HG03175 (cell line): ENCODE data around the gene KRT20.

Experiments
- ATAC-seq: cut with Tn5 transposase; IDR thresholded peaks from one replicate; pipeline ENCODE4 v1.9.1; 2021; ENCODE audit warnings: mild to moderate bottlenecking, moderate library complexity; ENCODE audit not compliant: unreplicated experiment

KRT20 gene

DNA sequence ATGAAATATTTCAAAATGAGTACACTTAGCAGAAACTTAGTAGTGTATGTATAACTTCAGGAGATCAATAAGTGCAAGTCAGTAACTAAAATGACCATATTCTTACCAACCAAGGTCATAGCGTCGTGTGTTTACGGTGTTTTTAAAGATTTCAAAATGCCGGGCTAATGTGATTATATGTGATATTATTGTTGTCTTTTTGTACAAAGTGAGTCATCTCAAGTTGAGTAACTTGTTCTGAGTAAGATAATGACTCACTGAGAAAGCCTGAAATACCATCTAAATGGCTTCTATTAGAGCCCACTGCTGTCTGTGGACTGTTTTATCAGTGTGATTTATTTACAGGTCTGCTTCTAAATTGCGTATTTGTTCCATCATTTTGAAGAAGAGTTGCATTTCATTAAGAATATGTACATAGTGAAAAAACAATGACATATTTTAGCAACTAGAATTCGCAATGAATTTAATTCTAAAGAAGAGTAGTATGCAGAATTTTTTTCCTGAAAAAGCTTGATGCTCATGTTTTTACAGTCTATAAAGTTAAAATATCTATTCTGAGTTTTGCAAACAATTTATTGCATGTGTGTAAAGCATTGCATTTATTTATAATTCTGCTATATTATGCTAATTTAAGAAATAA is 30.7 kb downstream of the KRT20 start:
- no peak for ATAC-seq

GRCh38 chr17:40852364-40852763 is 32.7 kb downstream of the KRT20 start:
- no peak for ATAC-seq

DNA sequence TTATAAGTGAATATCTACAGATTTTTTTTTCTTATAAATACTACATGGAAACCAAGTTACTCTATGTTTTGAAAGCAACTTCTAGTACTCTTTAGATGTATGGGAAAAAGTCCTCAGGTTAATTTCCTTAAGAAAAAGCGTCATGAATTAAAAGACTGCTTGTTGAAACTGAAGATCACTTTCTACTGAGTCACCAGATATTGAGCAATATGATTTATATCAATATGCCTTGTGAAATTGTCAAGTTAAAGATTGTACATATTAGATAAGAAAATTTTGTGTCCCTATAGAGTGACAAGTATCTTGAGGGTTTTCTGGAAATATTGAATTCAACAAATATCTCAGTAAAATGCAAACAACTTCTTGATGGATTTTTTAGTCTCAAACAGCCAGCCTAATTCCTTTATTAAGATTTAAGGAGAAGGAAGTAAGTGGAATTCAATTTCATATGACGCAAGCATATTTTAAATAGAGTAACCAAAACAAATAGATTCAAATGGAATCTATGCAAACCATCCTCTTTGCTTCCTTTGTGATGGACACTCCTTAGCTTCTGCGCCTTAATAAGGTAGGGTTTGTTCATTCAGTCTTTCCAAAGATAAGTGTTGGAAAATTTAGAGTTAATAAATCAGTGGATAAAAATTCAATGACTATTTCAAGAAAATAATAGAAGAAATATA is 34.6 kb downstream of the KRT20 start:
- no peak for ATAC-seq

DNA sequence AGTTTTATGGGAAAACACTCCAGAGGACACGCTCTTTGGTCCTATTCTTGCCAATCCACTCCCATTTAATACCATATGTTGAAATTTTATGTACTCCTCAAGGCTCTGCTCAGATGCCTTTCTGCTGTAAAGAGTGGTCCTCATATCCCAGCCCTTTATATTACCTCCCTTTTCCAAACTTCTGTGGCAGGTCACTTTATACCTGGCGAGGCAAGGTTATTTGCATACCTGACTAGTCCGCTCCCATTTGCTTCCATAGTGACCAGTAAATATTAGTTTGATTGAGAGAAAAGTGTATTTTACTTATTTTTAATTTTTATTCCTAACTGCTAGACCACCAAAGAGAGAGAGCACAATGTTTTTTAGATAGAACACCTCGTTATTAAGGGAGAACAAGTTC is 35.3 kb downstream of the KRT20 start:
- no peak for ATAC-seq

DNA sequence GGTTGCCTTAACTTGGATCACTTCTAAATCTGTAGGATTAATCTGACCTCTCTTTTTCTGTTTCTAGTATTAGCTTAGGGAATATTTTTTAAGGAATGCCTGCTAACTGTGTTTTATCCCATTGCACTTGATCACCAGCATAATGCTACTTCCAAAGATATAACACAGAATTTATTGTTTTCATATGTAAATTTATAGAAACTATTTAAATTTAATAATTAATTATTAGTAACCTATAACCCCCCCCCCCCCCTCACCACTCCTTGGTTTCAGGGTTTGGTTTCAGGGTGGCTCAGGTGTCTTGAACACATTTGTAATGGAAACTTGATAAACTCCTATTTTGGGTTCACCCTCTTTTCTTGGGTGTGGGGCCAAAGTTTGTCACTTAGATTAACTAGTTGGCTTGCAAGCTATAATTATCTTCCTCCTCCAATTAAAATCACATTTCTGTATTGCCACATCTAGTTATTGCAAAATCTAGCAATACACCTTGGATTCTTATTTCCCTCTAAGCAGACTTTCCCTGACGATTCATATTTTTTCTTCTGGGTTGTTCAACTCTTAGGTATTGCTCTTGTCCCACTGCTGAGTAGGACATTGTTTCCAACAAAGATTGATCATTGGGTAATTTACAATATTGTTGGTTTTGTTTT is 36.3 kb downstream of the KRT20 start:
- no peak for ATAC-seq

- no peak for ATAC-seq
Observed at GRCh38 chr17:40846515-40847144, 38.4 kb downstream of the KRT20 start.

GRCh38 chr17:40844671-40845107 is 40.4 kb downstream of the KRT20 start:
- ATAC-seq, result no peak

DNA sequence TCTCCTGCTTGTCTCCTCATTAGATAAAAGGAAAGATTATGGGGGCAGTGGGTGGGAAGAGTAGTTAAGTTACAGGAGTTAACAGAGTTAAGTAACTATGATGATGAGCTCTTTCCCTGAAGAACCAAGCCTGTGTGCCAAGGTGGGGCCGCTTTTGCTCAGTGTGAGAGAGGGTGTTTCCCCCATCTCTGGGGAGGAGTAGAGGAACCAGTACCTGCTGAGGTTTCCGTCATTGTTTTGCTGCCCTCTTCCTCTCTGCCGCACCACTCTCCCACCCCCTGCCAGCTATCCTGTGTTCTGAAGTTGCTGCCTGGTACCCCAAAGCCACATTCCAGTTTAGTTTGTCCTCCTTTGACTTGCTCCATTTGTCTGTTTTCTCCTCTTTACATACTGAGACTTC is 41.8 kb downstream of the KRT20 start:
- ATAC-seq, result no peak

GRCh38 chr17:40841246-40841645 is 43.8 kb downstream of the KRT20 start:
- no peak for ATAC-seq

DNA sequence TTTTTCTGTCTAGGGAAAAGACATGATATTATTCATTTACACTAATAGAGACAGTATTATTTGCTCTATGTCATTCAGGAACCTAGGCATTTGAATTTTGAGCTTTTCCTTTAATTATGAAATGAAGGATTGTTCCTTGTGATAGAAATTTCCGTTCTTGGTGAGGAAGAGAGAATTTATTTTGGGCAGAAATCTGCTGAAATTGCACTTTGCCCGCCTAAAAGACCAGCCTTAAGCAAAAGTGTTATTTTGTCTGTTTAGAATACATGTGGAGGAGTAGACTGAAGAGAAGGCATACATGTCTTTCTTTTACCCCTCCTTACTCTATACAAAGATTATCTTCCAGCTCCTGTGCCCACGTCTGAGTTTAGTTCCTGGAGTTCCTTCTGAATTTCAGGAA is 45.8 kb downstream of the KRT20 start:
- ATAC-seq, result no peak

GRCh38 chr17:40836020-40836419 is 49.0 kb downstream of the KRT20 start:
- no peak for ATAC-seq

- no peak for ATAC-seq
Observed at GRCh38 chr17:40833882-40834281, 51.2 kb downstream of the KRT20 start.

DNA sequence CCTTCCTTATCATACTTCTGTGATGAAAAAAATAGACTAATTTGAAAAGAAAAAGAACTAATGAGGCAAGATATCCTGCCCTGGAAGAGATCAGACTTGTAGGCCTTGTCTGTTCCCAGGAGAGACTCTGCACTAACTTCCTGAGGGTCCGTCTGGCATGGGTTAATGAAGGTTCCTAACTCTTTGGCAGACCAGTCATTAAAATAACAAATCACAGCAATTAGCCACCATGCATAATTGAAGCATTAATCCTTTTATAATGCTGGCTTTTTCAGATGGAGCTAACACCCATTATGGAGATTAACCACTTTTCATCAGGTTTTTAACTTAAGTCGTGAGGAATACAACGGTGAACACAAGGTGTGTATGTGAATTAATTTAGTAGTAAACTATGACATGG is 52.2 kb downstream of the KRT20 start:
- ATAC-seq, result no peak

GRCh38 chr17:40830085-40830776 is 54.8 kb downstream of the KRT20 start:
- ATAC-seq, result no peak

GRCh38 chr17:40828454-40829044 is 56.5 kb downstream of the KRT20 start:
- ATAC-seq, result no peak

DNA sequence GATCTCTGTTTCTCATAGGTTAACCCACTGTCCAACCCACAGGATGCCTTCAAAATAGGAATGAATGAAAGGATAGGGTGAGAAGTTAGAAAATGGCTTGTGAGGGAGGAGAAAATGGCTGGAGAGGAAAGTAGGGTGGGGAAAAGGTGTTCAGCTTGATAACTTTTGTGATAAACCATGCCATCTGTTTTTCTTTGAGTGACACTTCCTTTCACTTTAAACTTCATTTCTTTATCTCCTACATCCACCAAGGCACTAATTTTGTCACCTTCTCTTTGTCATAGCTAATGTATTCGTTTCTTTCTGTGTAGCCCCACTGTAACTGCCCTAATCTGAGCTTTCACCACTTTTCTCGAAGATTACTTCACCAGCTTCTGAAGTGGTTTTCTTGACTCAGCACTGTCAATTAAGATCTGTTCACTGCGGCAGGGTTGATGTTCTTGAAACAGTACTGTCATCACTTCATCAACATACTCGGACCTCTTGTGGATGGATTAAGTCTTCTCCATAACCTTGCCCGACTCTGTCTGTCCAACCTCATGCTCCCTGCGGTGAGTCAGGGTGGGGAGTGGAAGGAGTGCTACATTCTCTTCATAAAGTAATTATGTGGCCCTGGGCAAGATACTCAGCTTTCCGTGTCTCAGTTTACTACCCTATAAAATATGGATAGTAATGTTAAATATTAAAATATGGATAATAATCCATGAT is 57.1 kb downstream of the KRT20 start:
- ATAC-seq, result no peak
